Forelimb muscle (tissue), 1 donor: ENCODE results near the gene FASTK. TPM values are rescaled to one million over a fixed set of nuclear protein-coding genes. Genes with fewer than 3 reads are reported as not detected.

Experiments used
- DNase-seq: peaks from one replicate; pipeline ENCODE4 v3.0.0-alpha.2; 2013; ENCODE audit warnings: low read depth
- polyA plus RNA-seq: library from polyadenylated mRNA; unstranded; fragments of 120-200 nt; gene quantifications from one replicate; pipeline ENCODE4 v1.2.1, GENCODE V29; 2013; ENCODE audit not compliant: insufficient read length

The FASTK gene
- polyA plus RNA-seq, 1 donor = 67.0 TPM

DNA sequence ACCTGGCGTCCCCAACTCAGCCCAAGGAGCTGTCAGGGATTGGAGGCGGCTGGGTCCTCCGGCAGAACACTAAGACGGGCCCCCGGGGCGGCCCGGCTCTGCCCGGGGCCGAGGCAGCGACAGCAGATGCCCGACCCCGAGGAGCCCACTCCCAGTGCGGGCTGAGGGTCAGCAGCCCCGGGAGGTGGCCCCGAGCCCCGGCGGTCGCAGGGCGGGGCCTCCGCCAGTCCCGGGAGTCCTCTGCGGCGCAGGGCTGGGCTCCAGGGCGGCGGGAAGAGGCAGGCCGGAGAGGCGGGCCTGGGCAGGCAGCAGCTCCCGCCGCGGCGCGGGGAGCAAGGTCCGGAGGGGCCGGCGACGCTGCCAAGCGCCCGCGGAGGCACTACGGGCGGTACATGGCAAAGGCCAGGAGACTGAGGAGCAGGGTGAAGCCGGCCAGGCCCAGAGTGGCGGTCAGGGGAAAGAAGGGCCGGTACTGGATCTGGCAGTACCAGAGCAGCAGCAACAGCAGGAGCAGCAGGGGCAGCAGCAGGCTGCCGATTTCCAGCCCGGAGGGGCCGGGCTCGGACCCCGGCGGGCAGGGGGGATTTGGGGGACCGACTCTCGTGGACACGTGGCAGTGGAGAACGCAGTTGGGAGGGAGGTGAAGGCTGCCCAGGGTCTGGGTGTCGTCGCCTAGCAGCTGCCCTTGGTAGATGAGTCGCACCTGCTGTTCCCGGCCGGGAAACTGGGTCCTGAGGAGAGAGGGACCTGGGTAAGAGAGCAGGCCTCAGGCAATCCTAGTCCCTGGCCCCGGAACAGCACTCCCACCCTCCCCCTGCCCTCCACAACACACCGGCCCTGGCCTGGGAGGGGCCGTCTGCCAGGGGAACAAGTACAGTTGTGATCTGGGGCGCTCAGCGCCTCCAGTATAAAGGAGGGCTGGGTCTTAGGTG lies 827 bp upstream of the FASTK start:
- no peak for DNase-seq

DNA sequence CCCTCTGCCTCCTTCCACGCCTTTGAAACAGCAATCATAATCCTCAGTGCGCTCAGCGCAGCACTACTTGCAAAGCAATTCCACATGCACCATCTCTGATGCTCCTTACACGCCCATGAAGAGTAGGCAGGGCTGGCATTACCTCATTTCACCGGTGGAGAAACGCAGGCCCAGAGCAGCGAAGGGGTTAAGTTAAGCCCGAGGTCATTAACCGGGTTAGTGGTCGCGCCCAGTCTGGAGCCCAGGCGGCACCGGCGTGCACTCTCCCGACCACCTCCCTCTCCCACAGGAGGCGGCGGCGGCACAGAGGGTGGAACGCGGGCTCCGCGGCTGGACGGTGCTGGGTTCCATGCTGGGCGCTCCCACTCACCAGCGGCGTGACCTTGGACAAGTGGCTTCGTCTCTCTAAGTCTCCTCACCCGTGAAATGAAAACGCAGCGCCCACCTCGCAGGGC lies 515 bp downstream of the FASTK start:
- DNase-seq = no peak

GRCh38 chr7:151079199-151079910 lies 1.3 kb downstream of the FASTK start:
- no peak for DNase-seq

DNA sequence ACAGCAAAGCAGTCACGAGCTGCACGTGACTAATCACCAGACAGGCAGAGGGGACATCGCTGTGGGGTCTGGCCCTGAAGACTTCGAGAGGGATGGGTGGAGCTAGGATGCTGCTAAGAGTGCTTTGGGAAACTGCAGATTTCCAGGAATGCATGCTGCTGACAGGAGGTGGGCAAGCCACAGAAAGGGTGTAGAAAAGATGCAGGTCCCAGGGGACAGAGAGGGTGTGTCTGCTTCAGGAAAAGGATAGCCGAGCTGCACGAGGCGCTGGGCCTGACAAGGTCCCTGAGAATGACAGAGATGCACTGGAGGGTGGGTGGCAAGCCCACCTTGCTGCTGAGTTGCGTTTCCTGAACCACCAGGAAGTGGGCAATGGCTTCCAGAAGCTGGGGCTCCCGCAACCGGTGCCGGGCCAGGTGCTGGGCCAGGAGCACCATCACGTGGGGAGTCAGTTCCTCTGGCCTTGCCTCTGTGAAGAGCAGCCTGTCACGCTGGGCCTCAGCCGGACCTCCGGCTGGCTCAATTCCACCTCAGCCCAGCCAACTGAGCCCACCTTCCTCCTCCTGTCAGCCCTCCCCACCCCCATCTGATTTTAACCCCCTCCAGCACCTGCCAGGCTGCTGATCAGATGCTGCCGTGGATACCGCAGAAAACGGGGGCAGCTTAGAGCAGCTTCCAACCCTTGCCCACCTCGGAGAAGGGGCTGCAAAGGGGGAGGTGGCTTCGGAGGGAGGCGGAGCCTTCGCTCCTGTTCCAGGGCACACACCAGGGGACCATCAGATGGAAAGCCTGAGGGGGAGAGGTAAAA lies 2.2 kb downstream of the FASTK start:
- no peak for DNase-seq

DNA sequence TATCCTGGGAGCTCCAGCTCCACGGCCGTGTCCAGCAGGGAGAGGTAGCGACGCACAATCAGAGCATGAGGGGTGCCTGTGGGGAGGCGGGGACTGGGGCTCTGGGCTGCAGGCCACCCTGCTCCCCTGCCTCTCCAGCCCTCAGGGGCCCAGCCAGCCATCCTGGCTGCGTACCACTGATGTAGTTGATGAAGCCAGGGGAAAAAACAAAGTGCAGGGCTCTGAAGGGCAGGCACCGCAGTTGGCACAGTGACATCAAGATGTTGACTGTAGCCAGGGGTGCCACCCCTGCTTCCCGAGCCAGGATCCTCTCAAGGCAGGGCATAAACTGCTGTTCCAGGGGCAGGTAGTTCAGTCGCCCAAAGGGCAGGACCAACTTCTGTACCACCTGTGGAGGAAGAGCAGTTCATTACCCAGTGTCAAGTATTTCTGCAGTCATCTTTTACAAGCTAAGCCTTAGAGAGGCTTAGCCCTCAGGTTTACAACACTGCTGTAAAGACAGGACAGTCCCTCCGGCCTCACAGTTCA lies 2.8 kb downstream of the FASTK start:
- DNase-seq = no peak

DNA sequence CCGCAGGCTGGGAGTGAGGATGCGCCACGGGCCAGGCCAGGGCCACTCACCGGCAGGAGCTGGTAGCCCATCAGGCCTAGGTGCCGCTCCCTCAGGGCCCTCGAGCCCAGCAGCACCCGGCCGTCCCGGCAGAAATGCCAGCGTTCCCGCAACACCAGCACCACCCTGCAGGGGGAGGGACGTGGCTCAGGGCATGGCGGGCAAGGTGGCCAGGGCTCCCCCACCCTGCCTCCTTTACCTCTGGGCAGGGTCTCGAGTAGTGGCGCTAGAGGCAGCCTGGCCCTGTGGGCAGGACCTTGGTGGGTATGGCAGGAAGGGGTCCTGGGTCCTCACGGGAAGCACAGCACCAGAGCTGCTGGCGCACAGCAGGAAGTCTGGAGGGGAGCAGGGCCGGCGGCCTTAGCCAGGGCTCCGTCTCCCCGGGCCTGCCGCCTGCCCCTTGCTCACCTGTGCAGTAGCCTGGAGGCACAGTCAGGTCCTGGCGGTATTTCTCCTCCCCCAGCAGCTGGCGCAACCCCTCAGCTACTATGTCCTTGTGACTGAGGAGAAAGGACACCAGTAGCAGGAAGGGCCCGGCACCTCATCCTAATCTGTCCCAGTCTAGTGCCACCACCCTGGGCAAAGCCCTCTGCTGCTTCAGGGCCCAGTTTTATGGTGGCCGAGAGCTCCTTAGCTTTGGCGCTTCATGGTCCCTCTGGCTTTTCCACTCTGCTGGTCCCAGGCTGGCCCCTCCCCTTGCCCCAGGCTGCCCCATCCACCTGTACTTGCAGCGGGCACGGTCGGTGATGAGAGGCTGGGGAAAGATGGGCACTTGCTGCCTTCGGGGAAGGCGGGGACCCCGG lies 3.5 kb downstream of the FASTK start:
- no peak for DNase-seq

- no peak for DNase-seq
These were observed 4.6 kb downstream of the FASTK start for GRCh38 chr7:151075978-151076426.

GRCh38 chr7:151075662-151075971 lies 5.0 kb downstream of the FASTK start:
- DNase-seq = no peak

GRCh38 chr7:151074817-151075661 lies 5.6 kb downstream of the FASTK start:
- DNase-seq = no peak

DNA sequence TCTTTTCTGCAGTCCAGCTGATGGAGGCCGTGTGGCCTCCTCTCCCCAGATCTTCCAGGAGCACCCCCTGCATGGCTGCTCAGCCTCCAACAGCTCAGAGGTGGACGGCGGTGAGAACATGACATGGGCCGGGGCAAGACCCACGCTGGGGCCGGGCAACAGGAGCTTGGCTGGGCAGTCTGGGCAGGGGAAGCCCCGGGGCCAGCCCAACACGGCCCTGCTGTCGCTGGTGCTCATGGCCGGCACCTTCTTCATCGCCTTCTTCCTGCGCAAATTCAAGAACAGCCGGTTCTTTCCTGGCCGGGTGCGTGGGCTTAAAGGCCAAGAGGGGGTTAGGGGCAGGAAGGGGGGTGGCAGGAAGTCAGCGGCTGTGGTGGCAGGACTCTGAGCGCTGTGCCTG lies 6.6 kb downstream of the FASTK start:
- no peak for DNase-seq

GRCh38 chr7:151071032-151071866 lies 9.4 kb downstream of the FASTK start:
- DNase-seq = no peak

DNA sequence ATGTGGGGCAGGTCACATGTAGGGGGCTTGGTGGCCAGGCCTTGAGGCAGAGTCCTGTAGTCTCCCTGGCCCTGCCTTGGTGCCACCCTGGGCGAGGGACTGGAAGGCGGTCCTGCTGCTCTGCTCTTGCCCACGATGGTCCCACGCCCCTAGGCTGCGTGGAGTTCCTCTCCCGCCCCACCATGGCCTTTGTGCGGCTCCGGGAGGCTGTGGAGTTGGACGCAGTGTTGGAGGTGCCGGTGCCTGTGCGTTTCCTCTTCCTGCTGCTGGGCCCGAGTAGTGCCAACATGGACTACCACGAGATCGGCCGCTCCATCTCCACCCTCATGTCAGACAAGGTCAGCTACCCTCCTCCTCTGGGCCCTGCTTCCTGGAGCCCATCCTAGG lies 10.0 kb downstream of the FASTK start:
- DNase-seq = no peak

DNA sequence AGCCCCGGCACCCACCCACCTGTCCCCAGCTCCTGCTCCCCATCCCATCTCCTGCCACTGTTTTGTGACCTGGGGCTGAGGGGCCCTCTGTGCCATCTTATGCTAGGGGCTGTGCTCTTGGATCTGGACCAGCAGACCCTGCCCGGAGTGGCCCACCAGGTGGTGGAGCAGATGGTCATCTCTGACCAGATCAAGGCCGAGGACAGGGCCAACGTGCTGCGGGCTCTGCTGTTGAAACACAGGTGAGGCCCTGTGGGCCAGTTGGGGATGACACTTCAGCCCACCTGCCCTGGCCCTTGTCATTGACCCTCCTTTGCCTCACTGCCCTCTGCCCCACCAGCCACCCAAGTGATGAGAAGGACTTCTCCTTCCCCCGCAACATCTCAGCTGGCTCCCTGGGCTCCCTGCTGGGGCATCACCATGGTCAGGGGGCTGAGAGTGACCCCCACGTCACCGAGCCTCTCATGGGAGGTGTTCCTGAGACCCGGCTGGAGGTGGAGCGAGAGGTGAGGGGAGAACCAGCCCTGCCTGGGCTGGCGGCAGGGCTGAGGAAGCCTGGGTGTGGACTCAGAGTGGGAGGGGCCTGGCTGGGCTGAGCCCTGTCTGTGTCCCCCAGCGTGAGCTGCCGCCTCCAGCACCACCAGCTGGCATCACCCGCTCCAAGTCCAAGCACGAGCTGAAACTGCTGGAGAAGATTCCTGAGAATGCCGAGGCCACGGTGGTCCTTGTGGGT lies 10.6 kb downstream of the FASTK start:
- no peak for DNase-seq

DNA sequence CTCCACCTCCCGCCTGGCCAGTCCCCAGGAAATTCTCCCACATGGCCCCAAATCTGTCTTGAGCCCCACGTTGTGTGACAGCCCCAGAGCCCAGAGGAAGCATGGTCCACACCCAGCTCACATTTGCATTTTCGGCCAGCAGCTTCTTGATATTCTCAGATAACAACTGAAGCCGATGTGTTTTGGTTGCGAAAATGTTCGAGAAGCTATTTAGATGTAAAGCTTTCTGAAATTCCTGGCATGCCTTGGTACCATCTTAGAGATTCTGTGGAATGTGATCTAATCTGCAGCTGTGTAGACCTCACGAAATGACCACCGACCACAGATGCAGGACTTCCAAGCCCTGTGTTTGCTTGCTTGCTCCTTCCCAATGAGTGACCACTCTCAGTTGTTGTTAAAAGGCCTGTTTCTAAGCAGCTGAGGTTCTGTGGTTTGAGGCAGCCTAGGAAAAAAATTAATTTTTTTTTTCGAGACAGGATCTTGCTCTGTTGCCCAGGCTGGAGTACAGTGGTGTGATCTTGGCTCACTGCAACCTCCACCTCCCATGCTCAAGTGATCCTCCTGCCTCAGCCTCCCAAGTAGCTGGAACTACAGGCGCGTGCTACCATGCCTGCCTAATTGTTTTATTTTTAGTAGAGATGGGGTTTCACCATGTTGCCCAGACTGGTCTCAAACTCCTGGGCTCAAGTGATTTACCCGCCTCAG lies 12.4 kb downstream of the FASTK start:
- DNase-seq = no peak

DNA sequence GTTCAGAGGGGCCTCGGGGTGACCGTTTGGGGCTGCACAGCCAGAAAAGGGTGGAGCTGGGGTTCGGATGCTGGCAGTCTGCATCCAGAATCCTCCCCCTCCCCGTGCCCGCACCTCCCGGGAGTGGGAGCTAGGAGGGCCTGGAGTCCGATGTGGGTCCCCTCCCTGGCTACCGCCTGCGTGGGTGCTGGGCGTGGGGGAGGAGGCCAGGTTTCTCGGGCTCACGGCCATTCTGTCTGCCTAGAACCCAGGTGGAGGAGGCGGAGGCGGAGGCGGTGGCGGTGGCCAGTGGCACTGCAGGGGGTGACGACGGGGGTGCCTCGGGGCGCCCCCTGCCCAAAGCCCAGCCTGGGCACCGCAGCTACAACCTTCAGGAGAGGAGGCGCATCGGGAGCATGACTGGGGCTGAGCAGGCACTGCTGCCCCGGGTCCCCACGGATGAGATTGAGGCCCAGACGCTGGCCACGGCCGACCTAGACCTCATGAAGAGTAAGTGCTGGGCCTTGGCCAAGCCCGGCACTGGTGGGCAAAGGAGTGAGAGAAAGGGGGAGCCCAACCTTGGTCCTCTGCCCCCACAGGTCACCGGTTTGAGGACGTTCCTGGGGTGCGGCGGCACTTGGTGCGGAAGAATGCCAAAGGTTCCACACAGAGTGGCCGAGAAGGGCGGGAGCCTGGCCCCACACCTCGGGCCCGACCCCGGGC lies 14.2 kb downstream of the FASTK start:
- DNase-seq = no peak

GRCh38 chr7:151065516-151065915 lies 15.1 kb downstream of the FASTK start:
- DNase-seq = no peak

DNA sequence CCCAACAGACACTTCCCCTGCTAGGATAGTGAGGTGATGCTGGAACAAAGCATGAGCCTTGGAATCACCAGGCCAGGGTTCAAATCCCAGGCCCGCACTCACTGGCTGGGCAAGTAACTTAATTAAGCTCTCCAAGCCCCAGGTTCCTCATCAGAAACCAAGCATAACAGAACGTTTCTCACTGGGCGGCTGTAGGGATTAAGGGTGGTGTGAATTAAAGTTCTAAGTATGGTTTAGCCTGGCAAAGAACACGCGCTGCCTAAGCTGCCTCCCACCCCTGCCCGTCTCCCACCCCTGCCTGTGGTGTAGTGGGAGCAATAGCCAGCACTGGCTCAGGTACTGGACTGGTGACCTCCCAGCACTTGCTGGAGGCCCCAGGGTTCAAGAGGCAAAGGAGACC lies 15.6 kb downstream of the FASTK start:
- no peak for DNase-seq
